Putamen (tissue), 1 donor: ENCODE measurements around the gene UBE3C.
"Not testable (repeated sequence)": the region's sequence is repeated elsewhere in the genome, so short reads cannot be mapped to it uniquely, and the experiment has no call there.

ENCODE experiments used
- DNase-seq: peaks from one replicate; pipeline ENCODE4 v3.0.0-alpha.2; 2016; ENCODE audit warnings: low spot score

The UBE3C gene

DNA sequence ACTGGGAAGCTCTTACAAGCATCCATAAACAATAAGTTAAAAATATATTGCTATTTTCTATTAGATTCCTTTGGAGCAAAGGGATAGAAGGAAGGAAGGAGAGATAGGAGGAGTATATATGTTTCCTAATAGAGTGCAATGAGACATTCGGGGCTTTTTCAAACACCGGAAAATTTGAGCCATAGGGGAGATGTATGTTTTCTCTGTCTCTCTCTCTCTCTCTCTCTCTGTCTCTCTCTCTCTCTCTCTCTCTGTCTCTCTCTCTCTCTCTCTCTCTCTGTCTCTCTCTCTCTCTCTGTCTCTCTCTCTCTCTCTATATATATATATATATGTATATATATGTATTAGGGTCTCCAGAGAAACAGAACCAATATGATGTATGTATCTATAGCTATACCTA, 7.9 kb upstream of the UBE3C start:
- DNase-seq: not testable (repeated sequence)

GRCh38 chr7:157132796-157133195, 5.9 kb upstream of the UBE3C start:
- DNase-seq: no peak

DNA sequence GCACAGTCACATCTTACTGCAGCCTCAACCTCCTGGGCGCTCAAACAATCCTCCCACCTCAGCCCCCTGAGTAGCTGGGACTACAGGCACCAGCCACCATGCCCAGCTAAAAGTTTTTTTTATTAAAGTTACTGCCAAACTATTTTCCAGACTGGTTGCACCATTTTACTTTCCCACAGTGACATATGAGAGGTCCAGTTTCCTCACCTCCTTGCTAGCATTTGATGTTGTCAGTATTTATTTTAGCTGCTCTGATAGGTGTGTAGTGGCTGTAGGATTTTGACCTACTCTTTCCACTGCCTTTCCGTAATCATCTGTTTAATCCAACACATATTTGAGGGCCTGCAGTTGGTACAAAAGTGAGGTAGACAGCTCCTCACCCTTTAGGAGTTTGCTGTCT, 5.4 kb upstream of the UBE3C start:
- no peak for DNase-seq

GRCh38 chr7:157136372-157136771, 2.4 kb upstream of the UBE3C start:
- no peak for DNase-seq

- no peak for DNase-seq
Observed at GRCh38 chr7:157138101-157138423, 664 bp upstream of the UBE3C start.

DNA sequence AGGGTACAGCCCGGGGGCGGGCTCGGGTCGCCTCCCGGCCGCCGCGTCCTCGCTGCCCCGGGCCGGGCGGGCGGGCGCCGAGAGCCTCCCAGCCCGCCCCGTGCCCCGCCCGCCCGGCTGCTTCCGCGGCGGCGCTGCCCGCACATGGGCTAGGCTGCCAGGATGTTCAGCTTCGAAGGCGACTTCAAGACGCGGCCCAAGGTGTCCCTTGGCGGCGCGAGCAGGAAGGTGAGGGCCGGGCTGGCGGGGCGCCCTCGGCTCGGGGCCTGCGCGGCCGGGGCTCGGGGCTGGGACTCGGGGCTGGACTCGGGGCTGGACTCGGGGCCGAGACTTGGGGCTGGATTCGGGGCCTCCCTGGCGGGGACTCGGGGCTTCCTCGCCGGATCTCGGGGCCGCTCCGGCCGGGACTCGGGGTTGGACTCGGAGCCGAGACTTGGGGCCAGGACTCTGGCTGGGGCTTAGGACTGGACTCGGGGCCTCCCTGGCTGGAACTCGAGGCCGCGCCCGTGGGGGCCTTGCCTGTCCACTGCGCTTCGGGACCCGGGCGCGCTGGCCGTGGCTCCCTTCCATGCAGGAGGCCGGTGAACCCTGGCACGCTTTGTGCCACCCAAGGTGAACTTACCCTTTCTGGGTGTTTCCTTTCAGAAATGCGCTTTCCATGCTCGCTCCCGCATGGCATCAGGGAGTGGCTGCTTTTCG, 534 bp downstream of the UBE3C start:
- peak; percentile 12 for DNase-seq

- no peak for DNase-seq
Observed at GRCh38 chr7:157139810-157140510, 1.2 kb downstream of the UBE3C start.

GRCh38 chr7:157140511-157140905, 1.8 kb downstream of the UBE3C start:
- no peak for DNase-seq

- no peak for DNase-seq
Observed at GRCh38 chr7:157141525-157142060, 2.9 kb downstream of the UBE3C start.

GRCh38 chr7:157143788-157144187, 5.1 kb downstream of the UBE3C start:
- DNase-seq: no peak

GRCh38 chr7:157149317-157149716, 10.6 kb downstream of the UBE3C start:
- DNase-seq: no peak

- DNase-seq: no peak
Observed at GRCh38 chr7:157150882-157151281, 12.2 kb downstream of the UBE3C start.

DNA sequence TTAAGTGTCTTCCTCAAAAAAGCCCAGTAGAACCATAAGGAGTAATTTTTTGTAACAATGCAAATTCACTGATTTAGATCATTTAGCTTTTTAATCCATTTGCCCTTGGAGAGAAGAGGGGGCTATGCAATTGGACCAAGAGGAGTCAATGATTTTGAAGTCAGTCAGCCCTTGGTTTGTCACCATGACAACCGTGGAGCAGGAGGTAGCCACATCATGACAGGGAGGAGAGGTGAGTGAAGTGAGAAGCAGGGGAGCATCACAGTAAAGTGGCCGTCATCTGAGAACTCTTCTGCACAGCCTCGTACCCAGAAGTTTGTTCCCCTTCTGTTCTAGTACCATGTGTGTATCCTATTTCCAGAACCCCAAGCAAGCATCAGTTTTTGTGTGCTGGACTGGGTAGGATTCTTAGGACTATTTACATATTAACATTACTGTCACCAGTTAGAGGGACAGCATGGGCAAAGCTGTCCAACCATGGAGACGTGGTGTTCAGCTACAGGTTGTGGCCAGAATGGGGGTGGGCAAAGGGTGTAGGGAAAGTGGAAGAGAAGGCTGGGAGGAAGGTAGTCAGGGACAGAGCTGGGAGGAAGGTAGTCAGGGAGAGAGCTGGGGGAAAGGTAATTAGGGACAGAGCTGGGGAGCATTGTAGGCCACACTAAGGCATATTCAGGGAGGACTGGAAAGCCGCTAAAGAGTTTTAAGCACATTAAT, 13.1 kb downstream of the UBE3C start:
- no peak for DNase-seq

DNA sequence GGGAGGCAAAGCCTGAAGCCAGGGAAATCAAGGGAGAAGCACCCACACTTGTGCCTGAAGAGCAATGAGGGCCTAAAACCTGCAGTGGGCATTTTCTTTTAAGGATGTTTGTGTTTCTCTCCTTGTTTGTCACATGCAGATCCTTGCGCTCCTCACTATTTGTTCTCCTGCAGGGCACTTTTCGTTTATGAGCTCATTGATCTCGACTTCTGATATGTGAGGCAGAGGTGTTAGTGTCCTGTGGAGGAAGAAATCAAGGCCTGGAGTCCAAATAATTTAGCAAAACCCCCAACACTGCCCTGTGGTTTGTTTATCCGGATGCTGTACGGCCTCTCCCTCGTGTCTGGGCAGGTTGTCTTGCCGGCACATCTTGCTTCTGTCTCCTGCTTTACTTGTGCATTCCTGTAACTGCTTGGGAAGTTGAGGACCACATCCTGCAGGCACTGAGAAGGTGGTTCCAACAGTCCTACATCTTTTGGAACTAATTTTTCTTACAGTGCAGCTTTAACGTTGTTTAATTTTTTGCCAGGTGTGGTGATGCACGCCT, 13.7 kb downstream of the UBE3C start:
- DNase-seq: no peak

DNA sequence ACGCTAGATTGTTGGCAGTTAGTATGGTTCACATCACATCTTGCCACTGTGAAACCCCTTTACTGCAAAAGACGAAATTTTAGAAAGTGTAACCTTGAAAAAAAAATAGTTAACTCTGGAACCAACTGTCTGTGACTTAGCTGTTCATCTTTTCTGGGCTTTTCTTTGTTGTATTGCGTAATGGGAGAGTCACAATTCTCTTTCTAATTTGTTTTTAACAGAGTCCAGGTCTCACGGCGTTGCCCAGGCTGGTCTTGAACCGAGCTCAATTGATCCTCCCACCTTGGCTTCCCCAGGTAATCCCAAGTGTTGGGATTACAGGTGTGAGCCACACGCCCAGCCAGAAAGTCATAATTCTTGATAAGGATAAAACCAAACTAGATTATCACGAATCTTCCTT, 14.5 kb downstream of the UBE3C start:
- no peak for DNase-seq

DNA sequence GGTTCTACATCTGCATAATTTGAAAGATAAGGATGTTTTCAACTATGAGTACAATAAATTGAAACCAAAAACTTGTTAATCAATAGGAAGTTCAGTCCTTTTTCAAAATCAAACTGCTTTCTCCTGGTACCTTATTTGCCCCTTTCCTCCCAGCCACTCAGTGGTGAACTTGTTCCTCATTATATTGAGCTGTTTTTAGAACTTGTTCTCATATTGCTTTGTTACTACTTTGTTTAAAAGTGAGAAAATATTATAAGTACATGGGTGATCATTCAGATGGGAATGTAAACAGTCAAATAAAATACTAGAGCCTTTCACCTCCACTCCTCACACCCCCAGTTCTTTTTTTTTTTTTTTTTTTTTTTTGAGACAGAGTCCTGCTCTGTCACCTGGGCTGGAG, 17.2 kb downstream of the UBE3C start:
- DNase-seq: no peak

DNA sequence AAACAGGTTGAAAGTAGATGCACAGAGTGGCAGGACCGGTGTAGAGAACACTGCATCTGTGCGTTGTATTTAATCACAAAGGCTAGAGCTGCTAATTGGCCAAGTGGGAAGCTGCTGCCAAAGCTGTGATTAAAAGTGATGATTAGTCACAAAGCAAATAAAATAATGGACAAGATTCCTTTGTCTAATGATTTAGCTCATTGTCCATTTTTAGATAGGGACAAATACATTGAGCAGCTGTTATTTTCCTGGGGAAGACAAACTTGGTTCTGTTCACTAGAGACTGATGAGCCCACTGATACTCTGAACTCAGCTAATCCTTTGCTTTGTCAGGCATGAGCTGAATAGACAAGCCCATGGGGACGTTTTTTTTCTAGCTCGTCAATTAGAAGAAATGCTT, 19.7 kb downstream of the UBE3C start:
- peak; percentile 84 for DNase-seq

DNA sequence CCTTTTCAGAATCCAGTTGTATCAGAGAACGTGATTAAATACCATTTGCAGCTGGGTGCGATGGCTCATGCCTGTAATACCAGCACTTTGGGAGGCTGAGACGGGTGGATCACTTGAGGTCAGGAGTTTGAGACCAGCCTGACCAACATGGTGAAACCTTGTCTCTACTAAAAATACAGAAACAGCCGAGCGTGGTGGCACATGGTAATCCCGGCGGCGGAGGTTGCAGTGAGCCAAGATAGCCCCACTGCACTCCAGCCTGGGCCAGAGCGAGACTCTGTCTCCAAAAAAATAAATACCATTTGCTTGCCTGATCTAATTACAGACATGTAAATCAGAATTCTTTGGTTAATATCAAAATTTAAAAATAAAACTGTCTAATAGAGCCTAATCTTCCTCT, 20.8 kb downstream of the UBE3C start:
- DNase-seq: not testable (repeated sequence)

DNA sequence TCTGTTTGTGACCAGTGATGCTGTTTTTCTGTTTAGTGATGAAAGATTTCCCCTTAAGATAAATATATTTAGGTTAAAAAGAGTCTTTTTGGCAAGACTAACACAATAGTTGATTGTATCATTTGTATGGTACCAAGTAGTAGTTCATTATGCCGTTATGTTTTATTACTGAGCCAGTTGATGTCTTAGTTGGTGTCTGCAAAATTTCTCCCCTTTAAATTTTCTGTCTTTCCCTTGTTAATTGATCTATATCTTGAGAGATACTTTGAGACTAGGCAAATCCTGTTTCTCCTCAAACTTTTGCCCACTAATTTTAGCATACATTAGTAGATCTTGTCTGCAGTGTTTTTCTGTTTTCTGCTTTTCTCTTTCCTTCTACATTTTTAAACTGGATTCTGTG, 21.7 kb downstream of the UBE3C start:
- DNase-seq: no peak

GRCh38 chr7:157165987-157166386, 27.3 kb downstream of the UBE3C start:
- DNase-seq: no peak

DNA sequence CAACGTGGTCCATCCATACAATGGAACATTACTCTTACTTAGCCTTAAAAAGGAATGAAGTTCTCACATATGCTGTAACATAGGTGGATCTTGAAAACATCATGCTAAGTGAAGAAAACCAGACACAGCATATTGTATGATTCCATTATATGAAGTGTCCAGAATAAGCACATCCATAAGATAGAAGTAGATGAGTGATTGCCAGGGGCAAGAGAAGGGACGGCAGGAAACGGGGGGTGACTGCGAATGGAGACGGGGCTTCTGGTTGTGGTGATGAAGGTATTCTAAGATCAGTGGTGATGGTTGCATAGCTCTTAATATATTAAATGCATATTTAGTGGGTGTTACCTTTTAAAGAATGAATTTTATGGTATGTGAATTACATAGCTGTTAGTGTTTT, 29.8 kb downstream of the UBE3C start:
- no peak for DNase-seq

- no peak for DNase-seq
Observed at GRCh38 chr7:157176771-157177170, 38.0 kb downstream of the UBE3C start.
